GM18508 (cell line): ENCODE measurements around the gene ING3.

ENCODE experiments used
- ATAC-seq: cut with Tn5 transposase; IDR thresholded peaks from one replicate; pipeline ENCODE4 v1.9.1; 2021; ENCODE audit warnings: moderate number of reproducible peaks; ENCODE audit not compliant: insufficient read depth, unreplicated experiment

The ING3 gene

DNA sequence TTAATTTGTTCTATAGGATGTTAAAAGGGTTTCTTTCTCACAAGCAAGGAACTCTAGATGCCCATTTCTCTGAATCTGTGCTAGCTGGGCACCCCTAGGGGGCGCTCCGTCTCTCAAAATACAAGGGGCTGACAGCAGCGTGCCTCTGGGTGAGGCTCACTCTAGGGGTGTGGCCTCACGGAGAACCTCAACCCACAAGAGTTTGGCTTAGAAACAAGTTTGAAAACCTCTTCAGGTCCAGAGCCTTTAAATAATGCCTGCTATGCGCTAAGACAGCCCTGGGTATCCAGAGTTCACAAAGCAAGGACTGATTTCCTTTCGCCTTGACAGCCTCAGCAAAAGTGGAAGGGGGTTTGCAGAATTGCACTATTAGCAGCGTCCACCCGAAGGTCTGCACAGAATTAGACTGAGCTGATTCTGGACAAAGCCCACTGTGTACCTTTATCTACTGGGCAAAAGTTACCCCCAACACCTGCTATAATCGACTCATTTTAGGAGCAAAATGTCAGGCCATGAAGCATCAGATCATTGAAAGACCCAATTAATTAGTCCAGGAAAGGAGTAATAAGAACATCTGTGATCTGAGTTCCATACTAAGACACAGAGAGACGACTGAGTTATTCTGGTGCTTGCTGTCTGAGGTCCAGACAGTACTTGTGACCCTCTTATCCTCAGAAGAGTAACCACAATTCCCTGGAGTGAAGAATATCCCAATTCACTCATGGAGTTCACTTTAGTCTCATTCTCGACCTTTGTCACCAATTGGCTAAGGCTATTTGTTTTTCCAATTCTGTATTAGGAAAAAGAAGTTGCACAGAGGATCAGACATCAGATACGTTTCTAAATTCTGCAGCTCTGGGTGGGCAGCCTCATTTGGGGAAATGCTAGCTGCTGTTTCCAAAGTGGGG, 37.4 kb downstream of the ING3 start:
- peak; percentile 96 for ATAC-seq

GRCh38 chr7:120988591-120989256, 38.1 kb downstream of the ING3 start, which contains the start of gene CPED1:
Gene CPED1, plus strand, starts transcription at chr7:120988711. Its CDS starts 911 bp downstream, at chr7:120989622.
- ATAC-seq, result no peak

DNA sequence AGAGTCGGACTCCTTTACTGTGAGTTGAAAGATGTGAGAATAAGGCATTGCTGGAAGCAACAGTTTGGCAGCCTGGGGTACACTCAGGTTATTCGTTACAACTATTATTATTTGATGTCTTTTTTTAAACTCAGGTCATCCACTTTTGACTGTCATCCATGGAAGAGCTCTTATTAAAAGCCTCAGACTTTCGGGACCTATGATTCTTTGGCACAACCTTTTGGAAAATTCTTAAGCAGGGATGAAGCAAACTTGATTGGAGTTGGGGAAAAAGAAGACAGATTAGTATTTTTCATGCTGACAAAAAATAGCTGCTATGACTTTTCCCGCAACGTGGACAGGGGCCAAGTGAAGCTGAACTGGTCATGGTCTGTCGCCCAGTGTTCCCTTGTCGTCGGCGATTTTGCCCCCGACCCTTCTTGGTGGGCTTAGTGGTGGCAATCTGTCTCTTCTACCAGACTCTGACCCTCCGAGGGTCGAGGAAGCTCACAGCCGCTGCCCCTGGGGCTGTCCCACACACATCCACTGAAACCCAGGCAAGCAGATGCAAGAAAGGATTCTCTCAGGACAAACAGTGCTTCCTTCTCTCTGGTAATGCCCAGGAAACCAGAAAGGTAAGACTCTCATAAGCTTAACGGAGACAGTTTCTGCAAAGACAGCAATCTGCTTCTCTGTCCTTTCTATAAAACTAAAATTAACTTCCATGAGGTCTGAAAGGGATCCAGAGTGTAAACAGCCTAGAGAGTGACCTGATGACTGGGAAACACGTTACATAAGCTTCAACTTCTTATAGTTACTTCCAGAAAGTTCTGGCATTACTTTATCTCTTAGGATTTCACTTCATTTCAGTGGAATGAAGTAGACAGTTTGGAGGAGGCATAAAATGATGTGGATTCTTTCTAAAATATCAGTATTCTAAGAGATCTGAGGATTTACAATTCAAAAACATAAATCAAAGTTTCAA, 39.0 kb downstream of the ING3 start:
- ATAC-seq, result no peak

DNA sequence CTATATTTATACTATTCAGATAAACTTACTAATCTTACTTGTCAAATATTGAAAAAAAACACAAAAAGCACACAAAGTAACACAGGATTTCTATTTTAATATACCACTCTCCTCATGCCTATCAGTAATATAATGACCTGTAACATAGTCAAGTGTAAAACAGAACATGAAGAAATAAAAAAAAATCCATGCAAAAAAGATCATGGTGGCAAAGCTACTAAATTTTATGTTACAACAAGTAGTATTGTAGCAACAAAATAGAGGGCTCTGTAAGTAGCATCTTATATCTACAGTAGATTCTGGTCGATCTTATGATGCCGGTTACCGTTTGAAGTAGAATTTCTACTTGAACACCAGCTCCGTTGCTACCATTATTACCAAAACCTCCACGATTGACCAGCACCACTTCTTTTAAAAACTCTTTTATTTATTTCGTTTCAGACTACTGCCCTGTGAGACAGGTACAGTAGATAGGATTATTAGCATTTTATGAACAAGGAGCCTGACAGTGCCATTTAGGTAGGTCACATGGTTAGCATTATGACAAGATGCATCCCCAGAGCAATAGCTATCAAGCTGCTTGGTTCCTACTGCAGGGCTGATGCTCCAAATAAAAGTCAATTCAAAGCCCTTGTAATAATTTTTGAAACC, 40.0 kb downstream of the ING3 start:
- ATAC-seq, result no peak

DNA sequence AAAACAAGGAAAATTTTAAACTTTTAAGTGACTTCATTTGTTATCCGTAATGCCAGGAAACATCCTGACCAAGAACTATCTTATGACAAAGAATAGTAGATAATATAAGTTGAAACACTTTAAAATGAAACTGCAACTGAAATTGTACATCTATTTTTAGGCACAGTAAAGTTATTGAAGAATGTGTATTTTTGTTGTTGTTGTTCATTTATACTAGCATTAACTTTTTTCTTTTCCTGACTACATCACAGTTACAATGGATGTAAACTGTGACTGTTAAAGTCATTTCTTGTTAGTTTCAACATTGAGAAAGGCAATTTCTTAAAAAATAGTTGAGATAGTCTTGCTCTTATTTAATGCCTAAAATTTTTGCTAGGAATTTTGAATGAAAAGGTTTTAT, 40.6 kb downstream of the ING3 start:
- ATAC-seq, result no peak

DNA sequence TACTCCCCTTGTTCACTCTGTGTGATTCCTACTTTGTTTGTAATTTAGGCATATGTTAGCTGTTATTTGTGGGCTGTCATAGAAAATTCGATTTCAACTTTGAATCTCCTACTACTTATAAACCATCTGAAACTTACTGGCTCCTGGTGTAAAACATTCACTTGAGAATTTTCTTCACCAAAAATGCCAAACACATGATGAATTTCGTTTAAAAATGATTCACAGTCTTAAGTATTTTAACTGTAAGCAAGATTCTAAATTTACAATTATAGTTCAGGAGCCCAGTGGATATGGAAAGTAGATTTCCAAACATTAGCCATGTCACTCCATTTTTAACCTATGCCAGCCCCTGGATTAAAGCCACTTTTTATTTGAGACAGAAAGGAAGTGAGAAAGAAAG, 41.0 kb downstream of the ING3 start:
- ATAC-seq, result no peak

DNA sequence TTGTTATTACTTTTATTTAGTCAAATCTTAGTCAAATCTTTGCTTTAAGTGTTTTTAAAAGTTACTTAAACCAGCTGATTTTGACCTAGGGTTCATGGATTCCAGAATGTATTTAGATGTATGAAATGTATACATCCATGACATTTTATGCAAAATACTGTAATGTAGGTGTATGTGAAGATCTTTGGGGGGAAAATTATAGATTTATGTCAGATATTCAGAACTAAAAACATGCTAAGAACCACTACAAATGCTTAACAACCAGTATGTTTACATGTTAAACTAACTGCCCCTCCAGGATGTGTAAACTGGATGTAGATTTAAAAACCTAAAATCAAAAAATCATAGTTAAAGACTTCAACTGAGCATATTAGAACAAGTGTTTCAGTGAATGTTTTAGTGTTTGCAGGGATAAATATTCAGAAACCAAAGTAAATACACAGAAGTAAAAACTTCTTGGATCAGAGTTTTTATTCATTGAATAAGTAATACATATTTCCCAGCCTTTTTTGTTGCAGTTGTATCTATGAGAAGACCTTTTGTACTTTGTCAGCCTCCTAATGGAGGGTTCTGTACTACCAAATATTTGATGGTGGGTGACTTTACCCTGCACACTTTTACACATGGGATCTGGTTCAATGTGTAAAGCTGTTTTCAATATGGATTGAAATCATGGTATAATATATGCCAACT, 41.8 kb downstream of the ING3 start:
- no peak for ATAC-seq

- ATAC-seq, result no peak
Measured at GRCh38 chr7:120992965-120993494, 42.5 kb downstream of the ING3 start.

DNA sequence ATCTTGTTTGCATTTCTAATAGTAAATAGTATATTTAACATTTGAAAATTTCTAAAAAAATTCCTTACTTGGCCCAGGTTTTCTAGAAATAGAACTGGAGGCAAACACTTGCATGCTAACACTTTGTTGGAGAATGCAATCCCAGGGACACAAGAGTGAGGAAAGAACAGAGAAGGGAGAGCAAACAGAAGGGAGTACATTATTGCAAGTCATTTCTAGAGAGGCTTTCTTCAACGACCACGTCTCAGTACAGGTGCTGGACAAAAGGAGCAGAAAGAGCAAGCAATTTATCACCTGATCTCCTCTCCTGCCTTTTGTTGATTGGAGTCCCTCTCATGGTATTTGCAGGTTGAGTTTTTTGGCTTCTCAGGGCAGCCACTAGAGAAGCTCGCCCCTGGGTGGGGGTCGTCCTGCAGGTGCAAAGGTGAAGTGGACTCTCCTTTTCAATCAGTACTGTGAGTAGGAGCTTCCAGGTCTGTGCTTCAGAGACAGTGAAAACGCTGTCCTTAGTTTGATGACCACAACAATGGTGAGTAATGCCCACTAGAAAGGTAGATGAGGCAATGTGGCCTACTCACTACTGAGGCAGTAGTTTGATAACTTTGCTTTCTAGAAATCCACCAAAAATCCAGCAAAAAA, 43.1 kb downstream of the ING3 start:
- no peak for ATAC-seq

- no peak for ATAC-seq
Measured at GRCh38 chr7:120994512-120995410, 44.2 kb downstream of the ING3 start.

DNA sequence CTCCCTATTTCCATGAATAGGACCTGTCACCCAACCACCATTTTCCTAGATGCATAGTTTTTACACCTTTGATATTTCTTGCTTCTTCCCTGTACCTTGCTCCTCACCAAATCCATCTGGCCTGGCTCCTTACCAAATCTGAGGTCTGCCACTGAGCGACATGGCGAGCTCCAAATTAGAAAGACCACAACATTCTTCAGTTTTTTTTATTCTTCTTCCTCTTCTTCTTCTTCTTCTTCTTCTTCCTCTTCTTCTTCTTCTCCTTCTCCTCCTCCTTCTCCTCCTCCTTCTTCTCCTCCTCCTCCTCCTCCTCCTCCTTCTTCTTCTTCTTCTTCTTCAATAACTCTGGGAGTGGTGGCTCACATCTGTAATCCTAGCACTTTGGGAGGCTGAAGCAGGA, 45.1 kb downstream of the ING3 start:
- ATAC-seq, result no peak

DNA sequence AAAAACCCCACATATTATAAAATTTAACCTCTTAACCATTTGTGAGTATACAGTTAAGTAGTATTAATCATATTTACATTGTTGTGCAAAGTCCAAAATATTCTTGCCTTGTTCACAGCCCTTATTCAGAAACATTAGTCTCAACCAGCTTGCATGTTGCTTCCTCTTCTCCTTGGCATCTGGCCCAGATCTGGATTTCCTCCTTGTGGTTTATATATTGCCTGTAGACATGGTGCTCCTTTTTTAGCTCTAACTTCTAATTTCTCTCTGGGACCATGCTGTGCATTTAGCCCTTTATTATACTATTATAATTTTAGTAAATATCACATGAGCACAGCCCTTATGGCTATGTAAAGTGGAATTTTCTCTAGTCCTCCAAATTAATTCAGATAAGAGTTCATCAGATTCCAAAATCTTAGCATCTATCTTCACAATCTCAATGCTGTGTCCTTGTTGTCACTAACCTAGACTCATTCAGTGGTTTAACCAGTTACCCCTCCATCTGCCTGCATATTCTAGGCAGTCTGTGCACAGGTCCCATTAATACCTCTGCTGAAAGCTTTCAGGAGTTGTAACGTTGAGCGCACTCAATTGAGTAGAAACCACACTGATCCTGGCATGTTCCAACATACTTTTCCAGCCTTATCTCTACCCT, 45.9 kb downstream of the ING3 start:
- no peak for ATAC-seq

DNA sequence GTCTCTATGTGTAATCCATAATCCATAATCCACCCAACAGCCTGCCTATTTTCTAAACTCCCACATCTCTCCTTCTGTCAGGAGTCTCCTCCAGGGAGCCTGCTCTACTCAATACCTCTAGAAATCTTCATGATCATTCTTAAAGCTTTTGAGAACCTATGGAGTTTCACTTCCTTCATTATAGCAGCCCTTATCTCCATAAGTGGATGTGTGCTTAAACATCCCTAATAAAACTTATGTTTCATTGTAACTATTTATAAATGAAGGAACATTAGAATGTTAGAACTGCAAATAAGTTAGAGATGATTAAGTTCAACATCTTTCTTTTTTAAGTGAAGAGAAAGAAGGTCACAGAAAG, 46.4 kb downstream of the ING3 start:
- ATAC-seq, result no peak

- no peak for ATAC-seq
Measured at GRCh38 chr7:120997882-120998474, 47.4 kb downstream of the ING3 start.

GRCh38 chr7:120998520-120998919, 47.9 kb downstream of the ING3 start:
- ATAC-seq, result no peak

DNA sequence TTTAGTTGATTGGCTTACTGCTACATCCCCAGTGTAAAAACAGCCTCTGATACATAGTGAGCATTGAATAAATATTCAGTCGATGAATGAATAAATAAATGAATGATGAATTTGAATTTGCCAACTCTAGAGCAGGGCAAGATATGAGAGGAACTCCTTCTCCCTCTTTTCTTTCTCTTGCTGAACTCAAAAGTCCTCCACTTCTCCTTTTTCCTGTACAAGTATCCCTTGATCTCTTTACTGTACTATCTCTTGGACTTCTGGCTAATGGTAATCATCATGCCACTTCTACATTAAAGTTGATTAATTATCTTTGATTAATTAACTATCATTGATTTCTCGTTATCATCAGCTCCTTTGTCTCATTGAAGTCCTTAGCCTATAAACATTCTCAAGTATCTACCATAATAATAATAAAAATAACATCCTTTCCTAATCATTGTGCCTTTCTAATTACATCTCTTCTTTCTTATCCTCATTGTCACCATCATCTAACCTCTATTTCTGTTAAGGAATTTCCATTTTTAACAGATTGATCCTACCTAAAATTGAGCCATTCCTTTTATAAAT, 48.5 kb downstream of the ING3 start:
- no peak for ATAC-seq
